Measurements from ENCODE around the gene TFEB. TPM values are rescaled to one million over a fixed set of nuclear protein-coding genes. Genes with fewer than 3 reads are reported as not detected.

Gene TFEB
- polyA plus RNA-seq, 1 donor (not counting 4 experiments of a cell fraction or from before 2014, with no cell fraction given) = 4.3 TPM

DNA sequence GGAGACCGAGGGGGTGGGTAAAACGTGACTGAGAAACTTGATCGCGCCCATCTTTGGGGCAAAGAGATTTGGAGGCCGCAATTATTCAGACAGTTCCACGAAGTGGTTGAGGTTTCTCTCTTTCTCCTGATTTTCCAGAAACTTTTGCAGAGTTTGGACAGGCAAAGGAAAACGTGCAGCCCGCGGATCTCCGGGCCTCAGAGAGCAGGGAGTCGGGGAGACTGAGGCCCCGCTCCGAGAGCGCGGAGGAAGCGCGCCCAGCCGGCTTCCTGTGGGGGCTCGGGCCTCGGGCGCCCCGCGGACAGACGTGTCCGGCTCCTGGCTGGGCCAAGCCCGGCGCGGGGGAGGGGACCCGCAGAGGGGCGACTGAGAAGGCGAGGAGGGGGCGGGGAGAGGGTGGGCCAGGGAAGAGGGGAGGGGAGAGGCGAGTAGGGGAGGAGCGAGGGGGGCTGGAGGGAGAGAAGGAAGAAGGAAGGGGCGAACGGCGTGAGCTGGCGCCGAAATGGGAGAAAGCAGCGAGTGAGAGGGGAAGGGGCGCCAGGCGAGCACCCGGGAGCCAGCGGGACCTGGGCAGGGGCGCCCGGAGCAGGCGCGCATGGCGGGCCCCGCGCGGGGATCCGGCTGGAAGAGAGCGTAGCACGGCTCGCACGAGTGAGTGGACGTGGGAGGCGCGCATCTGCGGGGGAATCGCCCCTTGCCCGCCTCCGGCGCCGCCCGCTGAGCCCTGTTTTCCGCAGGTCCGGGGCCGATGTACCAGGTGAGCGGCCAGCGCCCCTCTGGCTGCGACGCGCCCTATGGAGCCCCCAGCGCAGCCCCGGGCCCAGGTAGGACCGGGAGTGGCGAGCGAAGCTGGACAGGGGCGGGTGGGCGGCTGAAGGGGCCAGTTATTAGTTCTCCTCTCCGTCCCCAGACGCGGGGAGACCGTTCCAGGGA lies 97.1 kb downstream of the TFEB start, which contains the start of gene MDFI:
TSS of gene MDFI (plus strand) at position 467 of the 933 bp plus-strand sequence. CDS start at position 749, 282 bp downstream.
- no peaks in the 10 kb centered on the region for H3K27me3 ChIP-seq (ENCODE audit: control insufficient read depth, extremely low read depth, insufficient read depth, low read length)
- TF ChIP-seq, protein P1, sequence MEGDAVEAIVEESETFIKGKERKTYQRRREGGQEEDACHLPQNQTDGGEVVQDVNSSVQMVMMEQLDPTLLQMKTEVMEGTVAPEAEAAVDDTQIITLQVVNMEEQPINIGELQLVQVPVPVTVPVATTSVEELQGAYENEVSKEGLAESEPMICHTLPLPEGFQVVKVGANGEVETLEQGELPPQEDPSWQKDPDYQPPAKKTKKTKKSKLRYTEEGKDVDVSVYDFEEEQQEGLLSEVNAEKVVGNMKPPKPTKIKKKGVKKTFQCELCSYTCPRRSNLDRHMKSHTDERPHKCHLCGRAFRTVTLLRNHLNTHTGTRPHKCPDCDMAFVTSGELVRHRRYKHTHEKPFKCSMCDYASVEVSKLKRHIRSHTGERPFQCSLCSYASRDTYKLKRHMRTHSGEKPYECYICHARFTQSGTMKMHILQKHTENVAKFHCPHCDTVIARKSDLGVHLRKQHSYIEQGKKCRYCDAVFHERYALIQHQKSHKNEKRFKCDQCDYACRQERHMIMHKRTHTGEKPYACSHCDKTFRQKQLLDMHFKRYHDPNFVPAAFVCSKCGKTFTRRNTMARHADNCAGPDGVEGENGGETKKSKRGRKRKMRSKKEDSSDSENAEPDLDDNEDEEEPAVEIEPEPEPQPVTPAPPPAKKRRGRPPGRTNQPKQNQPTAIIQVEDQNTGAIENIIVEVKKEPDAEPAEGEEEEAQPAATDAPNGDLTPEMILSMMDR (optimal IDR thresholded peaks at IDR 0.05 in 1 of 3, IDR thresholded peaks at IDR 0.05 in 1 of 3, conservative IDR thresholded peaks at IDR 0.05 in 1 of 3; ENCODE audit: extremely low read depth in 1 of 3, insufficient read depth in 2 of 3, low read length in 3 of 3) = no peak
- no peak for TF ChIP-seq EZH2 (IDR thresholded peaks at IDR 0.05; ENCODE audit: low read length)
- DNase-seq (ENCODE audit: low read depth, low spot score) (no peak), FAIRE-seq (no peak)
- peaks cover 14 to 23% of the 10 kb centered on the region in 2 experiments for H3K36me3 ChIP-seq (ENCODE audit: control insufficient read depth in 2 of 2, extremely low read depth in 1 of 2, insufficient read depth in 2 of 2, low read length in 2 of 2)
- H3K27ac ChIP-seq (ENCODE audit: control insufficient read depth, insufficient read depth, low read length) = peak within 1 kb of the TSS; percentile 90
- H3K79me2 ChIP-seq (ENCODE audit: control insufficient read depth, insufficient read depth, low read length) = peaks cover 45% of the 10 kb centered on the region
- H3K4me1 ChIP-seq (ENCODE audit: control insufficient read depth, extremely low read depth, insufficient read depth, low read length) = peaks cover 43% of the 10 kb centered on the region
- dilution Hi-C loops (cut with MboI; ENCODE audit: extremely low pct_ligation_motif_present, low sequenced_read_pairs) = no loop called here
- peaks cover 8% of the 10 kb centered on the region for H4K20me1 ChIP-seq (ENCODE audit: control insufficient read depth, extremely low read depth, insufficient read depth, low read length)
- peak within 1 kb of the TSS; percentile 93 for H3K9ac ChIP-seq (ENCODE audit: control insufficient read depth, extremely low read depth, insufficient read depth, low read length)
- no peak within 1 kb of the TSS for H2AFZ ChIP-seq (ENCODE audit: control insufficient read depth, low read length)
- H3K4me2 ChIP-seq (ENCODE audit: control insufficient read depth, extremely low read depth, insufficient read depth, low read depth, low read length) = peak within 1 kb of the TSS; percentile 74
- peak within 1 kb of the TSS; percentile 79 to 89 (median 86) for H3K4me3 ChIP-seq (ENCODE audit: control insufficient read depth in 2 of 3, extremely low read depth in 1 of 3, insufficient read depth in 2 of 3, low read depth in 1 of 3, low read length in 3 of 3)
- peaks cover 5% of the 10 kb centered on the region for H3K9me1 ChIP-seq (ENCODE audit: control insufficient read depth, extremely low read depth, insufficient read depth, low read length)
- no peaks in the 10 kb centered on the region for H3K9me3 ChIP-seq (ENCODE audit: control insufficient read depth, low read depth, low read length)

DNA sequence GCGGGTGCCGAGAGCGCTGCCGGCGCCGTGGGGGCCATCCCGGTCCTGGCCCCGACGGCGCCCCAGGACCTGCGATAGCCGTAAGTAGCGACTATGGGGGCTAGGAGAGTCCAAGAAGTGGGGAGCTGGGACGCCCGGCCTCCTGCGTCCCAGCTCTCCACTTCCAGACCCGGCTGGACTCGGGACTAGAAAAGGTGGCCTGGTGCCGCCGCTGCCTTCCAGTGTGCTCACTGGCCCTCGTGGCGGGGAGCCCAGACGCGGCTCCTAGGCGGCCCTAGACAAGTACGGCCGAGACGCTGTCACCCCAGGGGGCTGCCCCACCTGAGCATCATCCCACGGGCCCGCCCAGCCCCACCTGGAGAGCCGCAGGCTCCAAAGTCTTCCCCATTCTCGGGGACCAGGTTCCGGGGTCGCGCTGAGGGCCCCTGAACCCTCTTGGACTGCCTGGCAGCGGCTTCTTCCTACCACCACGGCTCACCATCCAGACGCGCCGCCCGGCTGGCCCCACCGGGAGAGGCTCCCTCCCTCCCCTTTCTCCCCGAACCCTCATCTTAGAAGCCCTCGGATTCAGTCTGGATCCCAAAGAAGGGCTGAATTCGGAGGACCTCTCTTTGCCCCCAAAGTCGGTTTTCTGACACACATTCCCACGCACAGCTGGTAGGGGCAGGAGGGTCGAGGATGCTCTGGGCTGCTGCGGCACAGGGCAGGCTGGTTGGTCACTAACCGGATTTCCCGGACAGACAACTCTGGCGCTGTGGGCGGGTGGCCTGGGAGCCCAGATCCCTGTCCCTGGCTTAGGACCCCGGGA lies 98.0 kb downstream of the TFEB start:
- Histone ChIP-seq H3K79me2 (ENCODE audit: control insufficient read depth, insufficient read depth, low read length) (peaks cover 38% of the 10 kb centered on the region), H4K20me1 (ENCODE audit: control insufficient read depth, extremely low read depth, insufficient read depth, low read length) (peaks cover 8% of the 10 kb centered on the region), H3K4me3 (ENCODE audit: control insufficient read depth in 2 of 3, extremely low read depth in 1 of 3, insufficient read depth in 2 of 3, low read depth in 1 of 3, low read length in 3 of 3) (peak overlapping the region; percentile 79 to 89 (median 86)), H3K36me3 (ENCODE audit: control insufficient read depth in 2 of 2, extremely low read depth in 1 of 2, insufficient read depth in 2 of 2, low read length in 2 of 2) (peaks cover 14% of the 10 kb centered on the region in 2 experiments), H3K9me3 (ENCODE audit: control insufficient read depth, low read depth, low read length) (no peaks in the 10 kb centered on the region), H3K4me2 (ENCODE audit: control insufficient read depth, extremely low read depth, insufficient read depth, low read depth, low read length) (peak overlapping the region; percentile 74), H3K9ac (ENCODE audit: control insufficient read depth, extremely low read depth, insufficient read depth, low read length) (peak overlapping the region; percentile 93), H3K9me1 (ENCODE audit: control insufficient read depth, extremely low read depth, insufficient read depth, low read length) (no peaks in the 10 kb centered on the region), H3K4me1 (ENCODE audit: control insufficient read depth, extremely low read depth, insufficient read depth, low read length) (peaks cover 34% of the 10 kb centered on the region), H2AFZ (ENCODE audit: control insufficient read depth, low read length) (no peak overlapping the region), H3K27me3 (ENCODE audit: control insufficient read depth, extremely low read depth, insufficient read depth, low read length) (no peaks in the 10 kb centered on the region), H3K27ac (ENCODE audit: control insufficient read depth, insufficient read depth, low read length) (peak overlapping the region; percentile 90)
- dilution Hi-C loops (cut with MboI; ENCODE audit: extremely low pct_ligation_motif_present, low sequenced_read_pairs) = no loop called here
- DNase-seq (ENCODE audit: low read depth, low spot score) (no peak), FAIRE-seq (no peak)
- TF ChIP-seq, protein P1 (optimal IDR thresholded peaks at IDR 0.05 in 1 of 3, IDR thresholded peaks at IDR 0.05 in 1 of 3, conservative IDR thresholded peaks at IDR 0.05 in 1 of 3; ENCODE audit: extremely low read depth in 1 of 3, insufficient read depth in 2 of 3, low read length in 3 of 3) = no peak
- TF ChIP-seq EZH2 (IDR thresholded peaks at IDR 0.05; ENCODE audit: low read length) = no peak
